Activated CD8-positive, alpha-beta T cell treated with anti-CD3 and anti-CD28 coated beads, Interleukin-2, amount 10 ng/mL, durations not matched to agents 7 days and 5 days (primary cell): ENCODE measurements around the gene CTIF. TPM values are rescaled to one million over a fixed set of nuclear protein-coding genes. Genes with fewer than 3 reads are reported as not detected.

ENCODE experiments used
- ATAC-seq: fragments of 150-1000 bp; cut with Tn5 transposase; one replicate; pipeline ENCODE4 v1.10.0; 2021; ENCODE audit warnings: moderate library complexity
- CTCF ChIA-PET: fragments of 350-600 bp; sonication (Branson Sonifier 250); formaldehyde crosslinking; loops from one replicate; lab custom pipeline; 2021; ENCODE audit warnings: antibody characterized with exemption; lab: Charles Lee
- POLR2A ChIA-PET: fragments of 350-600 bp; sonication (Branson Sonifier 250); formaldehyde crosslinking; loops from one replicate; lab custom pipeline; 2021; ENCODE audit warnings: antibody characterized with exemption; lab: Charles Lee
- DNase-seq: peaks from one replicate; pipeline ENCODE4 v3.0.0-alpha.2; 2020
- H3K27ac Mint-ChIP-seq: one replicate; pipeline ENCODE4 v1.8.0; 2021; ENCODE audit warnings: mild to moderate bottlenecking, mixed read lengths
- H3K27me3 Mint-ChIP-seq: one replicate; pipeline ENCODE4 v1.8.0; 2021; ENCODE audit warnings: low read depth, mixed read lengths
- H3K36me3 Mint-ChIP-seq: one replicate; pipeline ENCODE4 v1.8.0; 2021; ENCODE audit warnings: low read depth, mixed read lengths
- H3K4me1 Mint-ChIP-seq: one replicate; pipeline ENCODE4 v1.8.0; 2021; ENCODE audit warnings: low read depth, mixed read lengths
- H3K4me3 Mint-ChIP-seq: one replicate; pipeline ENCODE4 v1.8.0; 2021; ENCODE audit warnings: mild to moderate bottlenecking, mixed read lengths
- H3K9me3 Mint-ChIP-seq: one replicate; pipeline ENCODE4 v1.8.0; 2022; ENCODE audit warnings: mixed read lengths; ENCODE audit not compliant: insufficient read depth
- total RNA-seq, 2 experiments: library from RNA; stranded (reverse); gene quantifications; one replicate each; pipeline ENCODE4 v1.2.3, GENCODE V29; 2021

Gene CTIF
- total RNA-seq, 2 experiments from 2014 or later: 1.3 to 2.1 TPM

DNA sequence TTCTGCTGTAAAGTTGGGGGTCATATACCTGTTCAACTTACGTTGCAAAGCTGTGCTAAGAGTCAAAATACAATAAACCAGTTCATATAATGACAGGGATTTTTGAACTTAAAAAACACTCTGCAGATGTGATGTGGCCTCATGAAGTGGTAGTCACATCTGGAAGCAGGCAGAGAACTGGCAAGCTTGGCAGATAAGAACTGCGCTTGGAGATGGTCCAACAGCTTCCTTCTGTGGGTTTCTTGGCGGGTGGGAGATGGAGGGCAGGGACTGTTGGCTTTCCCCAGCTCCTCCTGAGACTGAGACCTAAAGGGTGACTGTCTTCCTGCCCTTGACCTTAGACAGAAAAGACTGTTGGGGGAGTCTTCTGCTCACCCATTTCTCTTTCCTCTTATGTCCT is 140.4 kb downstream of the CTIF start:
- peak overlapping the region; percentile 8 for H3K27ac Mint-ChIP-seq
- no peaks in the 10 kb centered on the region for H3K36me3 Mint-ChIP-seq
- H3K4me3 Mint-ChIP-seq: no peak overlapping the region
- CTCF ChIA-PET: interaction anchor here (1.1 kb wide), 1 partner anchor 98 kb away, joined by 3 read pairs; no protein-coding TSS in a partner anchor
- POLR2A ChIA-PET: interaction anchor here (0.5 to 0.6 kb wide), 2 partner anchors 17 to 177 kb away, joined by 3 read pairs; no protein-coding TSS in a partner anchor
- peaks cover 13% of the 10 kb centered on the region for H3K4me1 Mint-ChIP-seq
- DNase-seq (no peak), ATAC-seq (no peak)
- H3K27me3 Mint-ChIP-seq: no peaks in the 10 kb centered on the region
- H3K9me3 Mint-ChIP-seq: no peaks in the 10 kb centered on the region

DNA sequence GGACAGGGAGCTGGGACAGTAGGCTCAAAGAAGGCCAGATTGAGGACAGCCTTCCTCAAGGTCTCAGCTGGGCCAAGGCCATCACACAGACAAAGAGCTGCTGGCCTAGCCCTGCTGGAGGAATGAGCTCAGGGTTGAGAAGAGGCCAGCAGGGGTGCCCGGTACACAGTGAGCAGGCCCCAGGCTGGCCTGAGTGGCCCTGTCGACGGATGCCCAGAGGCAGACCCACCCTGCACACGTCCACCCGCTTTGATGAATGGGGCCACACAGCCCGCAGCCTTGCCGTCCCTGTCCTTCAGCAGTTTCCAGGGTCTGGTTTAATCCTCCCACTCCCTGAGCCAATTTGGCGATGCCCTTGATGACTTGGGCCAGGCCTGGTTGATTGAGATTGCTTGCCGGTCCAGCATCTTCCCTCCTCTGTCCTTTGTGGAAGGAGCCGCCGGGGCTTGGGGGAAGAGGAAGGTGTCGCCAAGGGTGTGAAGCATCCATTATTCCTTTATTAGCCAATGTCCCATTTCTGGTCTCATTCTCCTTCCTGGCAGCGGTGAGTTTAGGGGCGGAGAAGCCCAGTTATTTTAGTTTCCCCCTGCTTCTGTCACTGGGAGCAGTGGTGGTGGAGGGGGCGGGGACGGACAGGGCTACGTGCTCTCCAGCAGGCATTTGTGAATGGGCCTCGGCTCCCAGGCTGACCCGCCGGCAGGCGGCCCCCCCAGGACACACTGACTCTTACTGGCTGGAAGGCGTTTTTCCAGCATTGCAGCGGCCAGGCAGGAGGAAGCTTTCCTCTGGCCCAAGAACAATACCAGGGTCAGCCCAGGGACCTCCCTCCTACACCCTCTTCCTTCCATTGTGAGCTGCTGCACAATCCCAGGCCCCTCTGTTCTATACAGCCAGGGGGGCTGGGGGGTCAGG is 141.8 kb downstream of the CTIF start:
- Mint-ChIP-seq H3K27ac (no peak overlapping the region), H3K36me3 (no peaks in the 10 kb centered on the region), H3K27me3 (no peaks in the 10 kb centered on the region), H3K9me3 (no peaks in the 10 kb centered on the region), H3K4me1 (peaks cover 11% of the 10 kb centered on the region), H3K4me3 (no peak overlapping the region)
- no peak for ATAC-seq
- CTCF ChIA-PET: no interaction called here
- POLR2A ChIA-PET: no interaction called here
- DNase-seq: no peak

DNA sequence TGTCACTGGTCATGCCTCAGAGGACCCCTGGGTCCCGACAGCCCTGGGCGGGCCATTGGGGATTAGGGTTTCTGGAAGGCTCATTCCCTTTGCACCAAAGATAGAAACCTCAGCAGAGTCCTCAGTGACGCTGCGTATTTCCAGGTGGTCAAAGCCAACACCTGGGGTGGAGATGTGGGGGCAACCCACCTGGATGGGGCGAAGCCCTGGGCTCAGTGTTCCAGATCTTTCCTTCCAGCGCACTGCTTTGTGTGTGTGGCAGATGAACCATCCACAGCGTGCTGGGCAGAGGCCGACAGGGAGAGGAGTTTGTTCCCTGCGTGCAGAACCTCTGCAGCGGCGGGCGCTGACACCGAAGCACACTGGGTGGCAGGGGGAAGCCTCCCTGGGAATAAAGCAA is 143.9 kb downstream of the CTIF start:
- CTCF ChIA-PET: no interaction called here

DNA sequence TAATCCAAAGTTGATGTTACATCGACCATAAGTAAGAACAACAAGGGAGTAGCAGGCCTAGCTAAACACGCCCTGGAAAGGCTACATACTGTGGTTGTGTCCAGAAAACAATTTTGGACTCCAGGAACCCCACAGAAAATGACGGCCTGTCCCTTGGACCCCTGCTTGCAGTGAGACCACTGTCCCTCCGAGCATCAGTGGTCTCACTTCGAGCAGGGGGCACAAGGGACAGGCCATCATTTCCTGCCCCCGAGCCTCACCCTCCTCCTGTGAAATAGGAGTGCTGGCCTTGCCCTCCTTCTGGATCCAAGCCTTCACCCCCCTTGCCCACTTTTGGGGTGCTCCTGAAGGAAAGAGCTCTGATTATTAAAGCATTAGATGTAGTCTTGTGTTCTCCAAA is 144.4 kb downstream of the CTIF start:
- no peak overlapping the region for H3K27ac Mint-ChIP-seq
- POLR2A ChIA-PET: no interaction called here

More for the DNA sequence above, 143.9 kb downstream of the CTIF start:
- DNase-seq (no peak), ATAC-seq (no peak)
- Mint-ChIP-seq H3K4me3 (no peak overlapping the region), H3K27me3 (peaks cover 3% of the 10 kb centered on the region), H3K36me3 (no peaks in the 10 kb centered on the region), H3K4me1 (peaks cover 11% of the 10 kb centered on the region), H3K27ac (no peak overlapping the region), H3K9me3 (no peaks in the 10 kb centered on the region)
- POLR2A ChIA-PET: no interaction called here

DNA sequence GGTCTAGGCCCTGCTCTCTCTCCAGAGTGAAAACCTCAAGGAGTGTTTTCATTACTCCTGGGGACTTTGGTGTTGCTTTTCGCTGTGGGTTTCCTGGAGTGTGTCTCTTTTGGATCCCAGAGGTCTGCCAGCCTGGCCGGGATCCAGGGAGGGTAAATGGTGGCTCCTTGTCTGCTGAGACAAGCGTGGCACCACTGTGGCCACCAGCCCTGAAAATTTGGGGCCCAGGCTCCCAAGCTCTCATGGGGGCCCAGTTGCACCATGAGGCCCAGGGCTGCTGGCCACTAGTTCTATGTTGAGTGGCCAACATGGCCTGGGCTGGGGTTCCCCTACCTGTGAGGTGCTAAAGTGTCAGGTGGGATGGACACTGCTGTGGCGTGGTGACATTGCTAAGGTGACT is 144.8 kb downstream of the CTIF start:
- no peaks in the 10 kb centered on the region for H3K9me3 Mint-ChIP-seq
- DNase-seq (no peak), ATAC-seq (no peak)
- H3K27me3 Mint-ChIP-seq: peaks cover 3% of the 10 kb centered on the region
- CTCF ChIA-PET: no interaction called here
- no peak overlapping the region for H3K27ac Mint-ChIP-seq
- peaks cover 11% of the 10 kb centered on the region for H3K4me1 Mint-ChIP-seq
- H3K36me3 Mint-ChIP-seq: no peaks in the 10 kb centered on the region
- H3K4me3 Mint-ChIP-seq: no peak overlapping the region
- POLR2A ChIA-PET: no interaction called here

More for the DNA sequence above, 144.4 kb downstream of the CTIF start:
- peaks cover 11% of the 10 kb centered on the region for H3K4me1 Mint-ChIP-seq
- peaks cover 3% of the 10 kb centered on the region for H3K27me3 Mint-ChIP-seq
- no peak for ATAC-seq
- CTCF ChIA-PET: no interaction called here
- DNase-seq: no peak
- no peaks in the 10 kb centered on the region for H3K9me3 Mint-ChIP-seq
- H3K4me3 Mint-ChIP-seq: no peak overlapping the region
- no peaks in the 10 kb centered on the region for H3K36me3 Mint-ChIP-seq

DNA sequence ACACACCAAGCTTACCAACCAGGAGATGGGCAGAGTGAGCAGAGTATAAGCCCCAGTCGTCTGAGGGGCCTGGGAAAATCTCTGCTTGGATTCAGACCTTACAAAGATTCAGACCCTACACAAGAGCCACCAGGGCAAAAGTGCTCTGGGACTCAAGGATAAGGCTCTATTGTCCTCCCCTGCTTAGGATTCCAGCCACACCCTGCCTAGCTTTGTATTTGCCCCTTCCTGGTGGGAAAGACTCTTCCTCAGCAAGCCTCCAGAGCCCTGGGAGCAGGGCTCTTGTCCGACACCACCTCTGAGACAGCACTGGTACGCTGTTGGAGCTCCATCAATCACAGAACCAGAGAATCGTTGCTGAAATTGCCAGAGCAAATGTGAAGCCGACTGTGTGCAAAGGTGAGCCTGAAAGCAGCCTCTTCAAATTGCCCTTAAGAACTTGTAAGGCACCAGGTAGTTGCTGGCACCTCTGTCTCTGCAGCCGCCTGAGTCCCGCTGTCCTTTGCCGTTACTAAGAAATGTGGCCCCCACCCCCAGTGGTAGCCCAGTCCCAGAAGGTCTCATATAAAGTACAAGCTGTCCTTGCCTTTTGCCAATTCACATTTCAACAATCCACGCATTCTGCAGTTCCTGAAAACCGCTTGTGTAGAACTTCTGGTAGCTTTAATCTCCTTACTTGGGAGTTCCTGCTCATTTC is 148.7 kb downstream of the CTIF start:
- Mint-ChIP-seq H3K36me3 (no peaks in the 10 kb centered on the region), H3K27ac (no peak overlapping the region), H3K9me3 (no peaks in the 10 kb centered on the region), H3K4me3 (no peak overlapping the region), H3K4me1 (no peaks in the 10 kb centered on the region), H3K27me3 (peaks cover 12% of the 10 kb centered on the region)
- ChIA-PET POLR2A (no interaction called here), CTCF (interaction anchor here (0.8 kb wide), 1 partner anchor 11 kb away, joined by 3 read pairs; no protein-coding TSS in a partner anchor)
- ATAC-seq (no peak), DNase-seq (no peak)

DNA sequence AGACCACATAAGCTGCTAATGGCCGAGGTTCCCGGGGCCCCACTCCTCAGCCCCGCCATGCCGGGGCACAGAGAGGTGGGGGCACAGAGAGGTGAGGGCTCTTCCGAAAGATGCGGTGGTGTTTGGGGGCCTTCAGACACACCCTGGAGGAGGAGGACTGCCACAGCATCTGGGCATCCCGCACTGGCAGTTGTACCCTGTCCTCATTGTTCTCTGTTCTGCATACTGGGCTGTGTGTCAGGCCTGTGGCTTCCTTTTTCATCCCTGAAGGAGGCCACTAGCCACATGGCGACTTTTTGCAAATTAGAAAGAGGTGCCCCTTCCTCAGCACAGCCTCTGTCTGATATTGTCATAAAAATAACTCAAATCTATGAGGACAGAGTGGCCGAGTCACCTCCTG is 150.1 kb downstream of the CTIF start:
- POLR2A ChIA-PET: no interaction called here
- Mint-ChIP-seq H3K27ac (no peak overlapping the region), H3K4me1 (no peaks in the 10 kb centered on the region), H3K36me3 (no peaks in the 10 kb centered on the region), H3K4me3 (no peak overlapping the region), H3K27me3 (peaks cover 12% of the 10 kb centered on the region), H3K9me3 (no peaks in the 10 kb centered on the region)
- CTCF ChIA-PET: no interaction called here
- ATAC-seq (no peak), DNase-seq (no peak)

DNA sequence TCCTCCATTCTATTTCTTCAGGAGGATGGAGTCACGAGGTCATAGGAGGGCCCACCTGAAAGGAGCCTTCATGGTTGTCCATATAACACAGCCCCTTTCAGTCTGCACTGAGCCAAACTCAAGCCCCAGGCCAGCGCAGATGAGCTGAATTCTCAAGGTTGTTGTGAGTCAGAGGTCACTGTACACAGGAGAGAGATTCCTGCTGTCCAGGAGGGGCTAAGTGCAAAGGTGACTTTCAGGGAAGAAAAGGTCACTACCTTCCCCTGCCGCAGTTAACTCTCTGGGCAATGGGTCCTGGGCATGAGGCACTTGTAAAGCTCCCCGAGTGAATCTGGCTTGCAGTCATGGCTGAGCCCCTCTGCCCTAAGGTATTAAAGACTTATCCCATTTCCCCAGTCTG is 150.7 kb downstream of the CTIF start:
- Mint-ChIP-seq H3K27me3 (peaks cover 14% of the 10 kb centered on the region), H3K36me3 (no peaks in the 10 kb centered on the region), H3K9me3 (no peaks in the 10 kb centered on the region), H3K27ac (no peak overlapping the region), H3K4me3 (no peak overlapping the region), H3K4me1 (no peaks in the 10 kb centered on the region)
- ATAC-seq (no peak), DNase-seq (no peak)
- CTCF ChIA-PET: no interaction called here
- POLR2A ChIA-PET: no interaction called here

DNA sequence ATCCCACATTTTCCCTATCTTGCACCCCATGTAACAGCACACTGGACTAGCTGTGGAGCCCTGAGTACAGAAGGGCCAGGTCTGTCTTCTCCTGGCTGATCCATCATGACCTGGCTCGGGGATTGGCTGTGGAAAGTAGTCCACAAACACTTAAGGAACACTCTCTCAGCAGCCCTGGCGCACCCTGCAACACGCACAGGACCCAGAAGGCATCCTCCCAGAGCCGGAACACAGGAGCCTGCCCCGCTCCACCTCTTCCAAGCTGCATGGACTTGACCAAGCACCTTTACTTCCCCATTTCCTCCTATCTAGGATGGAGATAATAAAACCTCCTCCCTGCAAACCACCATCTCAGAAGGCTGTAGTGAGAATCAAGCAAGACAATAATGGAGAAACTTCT is 151.7 kb downstream of the CTIF start:
- Mint-ChIP-seq H3K9me3 (no peaks in the 10 kb centered on the region), H3K4me1 (no peaks in the 10 kb centered on the region), H3K27ac (no peak overlapping the region), H3K27me3 (peaks cover 14% of the 10 kb centered on the region), H3K4me3 (no peak overlapping the region), H3K36me3 (no peaks in the 10 kb centered on the region)
- no peak for ATAC-seq
- ChIA-PET CTCF (no interaction called here), POLR2A (no interaction called here)
- no peak for DNase-seq

DNA sequence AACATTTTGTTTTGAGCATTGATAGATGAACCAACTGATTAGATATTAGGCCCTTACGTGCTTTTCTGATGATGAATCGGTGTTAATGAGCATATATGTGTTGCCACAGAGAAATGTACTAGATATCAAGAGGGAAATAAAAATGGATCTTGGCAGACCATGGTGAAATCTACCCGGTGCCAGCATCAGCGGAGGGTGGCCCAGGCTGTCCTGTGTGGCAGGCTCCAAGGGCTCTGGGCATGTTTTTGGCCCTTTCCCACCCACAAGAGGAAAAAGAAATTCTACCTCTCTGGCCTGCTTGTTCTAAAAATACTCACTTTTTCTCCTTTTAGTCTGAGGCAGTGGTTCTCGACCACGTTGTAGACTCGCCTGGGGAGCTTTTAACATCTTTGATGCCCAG is 154.2 kb downstream of the CTIF start:
- H3K4me1 Mint-ChIP-seq: peaks cover 2% of the 10 kb centered on the region
- no peaks in the 10 kb centered on the region for H3K9me3 Mint-ChIP-seq
- ChIA-PET POLR2A (no interaction called here), CTCF (interaction anchor here (1.7 kb wide), 1 partner anchor 248 kb away, joined by 3 read pairs; no protein-coding TSS in a partner anchor)
- no peak overlapping the region for H3K27ac Mint-ChIP-seq
- H3K36me3 Mint-ChIP-seq: no peaks in the 10 kb centered on the region
- peaks cover 11% of the 10 kb centered on the region for H3K27me3 Mint-ChIP-seq
- DNase-seq (no peak), ATAC-seq (no peak)
- H3K4me3 Mint-ChIP-seq: no peak overlapping the region

DNA sequence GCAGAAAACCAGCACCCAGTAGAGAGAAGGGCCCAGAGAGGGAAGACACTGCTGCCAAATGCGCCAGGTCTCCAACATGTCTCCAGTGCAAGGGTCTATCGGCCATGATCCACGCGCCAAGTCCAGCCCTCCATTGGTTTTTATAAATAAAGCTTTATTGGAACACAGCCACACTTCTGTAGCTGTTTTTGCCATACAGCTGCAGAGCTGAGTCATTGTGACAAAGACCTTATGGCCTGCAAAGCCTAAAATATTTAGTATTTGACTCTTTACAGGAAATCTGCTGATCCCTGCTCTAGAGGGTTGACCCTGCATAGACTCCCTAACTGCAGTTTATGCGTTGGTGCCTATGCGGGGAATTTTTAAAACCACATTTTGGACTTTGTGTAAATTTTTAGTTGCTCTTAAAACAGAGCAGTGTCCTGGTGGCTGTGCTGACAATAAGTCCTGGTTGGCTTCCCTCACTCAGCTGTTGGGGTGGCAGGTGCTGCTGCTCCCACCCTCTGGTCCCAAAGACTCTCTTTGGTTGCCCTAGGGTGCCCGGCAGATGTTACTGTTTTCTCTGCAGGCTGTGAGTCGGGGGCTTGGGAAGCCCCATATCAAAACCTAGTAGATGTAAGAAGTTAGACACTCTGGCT is 154.9 kb downstream of the CTIF start:
- DNase-seq: no peak
- CTCF ChIA-PET: interaction anchor here (1.7 kb wide), 1 partner anchor 249 kb away, joined by 3 read pairs; no protein-coding TSS in a partner anchor
- POLR2A ChIA-PET: no interaction called here
- no peak for ATAC-seq
- Mint-ChIP-seq H3K9me3 (no peaks in the 10 kb centered on the region), H3K27ac (no peak overlapping the region), H3K4me1 (peaks cover 8% of the 10 kb centered on the region), H3K27me3 (peaks cover 11% of the 10 kb centered on the region), H3K4me3 (no peak overlapping the region), H3K36me3 (no peaks in the 10 kb centered on the region)
